Endothelial cell of umbilical vein (primary cell): ENCODE data around the gene PRR5. TPM values are rescaled to one million over a fixed set of nuclear protein-coding genes. Genes with fewer than 3 reads are reported as not detected.

Source experiments
- BruUV-seq: library from RNA; stranded (reverse); fragments of 400-500 nt; replicated peaks from 2 replicates; lab custom pipeline; 2021; lab: Mats Ljungman, UMichigan
- CTCF ChIA-PET: fragments of 300-600, 350-600 bp; sonication (Branson Sonifier 250); formaldehyde crosslinking; loops from one replicate; lab custom pipeline; 2021; ENCODE audit warnings: antibody characterized with exemption, inconsistent platforms; lab: Charles Lee
- POLR2A ChIA-PET: fragments of 300-600, 350-600 bp; sonication (Branson Sonifier 250); formaldehyde crosslinking; loops from one replicate; lab custom pipeline; 2021; ENCODE audit warnings: antibody characterized with exemption, inconsistent platforms; lab: Charles Lee
- DNase-seq: peaks from one replicate; pipeline ENCODE4 v3.0.0-alpha.2; 2011; ENCODE audit warnings: low read depth, low spot score
- FAIRE-seq: peaks from 2 replicates; lab custom pipeline; 2011; peaks lifted over from hg19 to GRCh38; lab: Jason Lieb, UNC
- H2AFZ ChIP-seq: 2 replicates; pipeline ENCODE4 v1.6.0; 2012; ENCODE audit warnings: low read depth, low read length, control low read depth, inconsistent platforms
- H3K27ac ChIP-seq: 2 replicates; pipeline ENCODE4 v1.5.1; 2011; ENCODE audit warnings: low read depth, mild to moderate bottlenecking, control low read depth, low read length, moderate library complexity; ENCODE audit not compliant: insufficient read depth
- H3K27me3 ChIP-seq, 2 experiments: 2 replicates each; pipeline versions ENCODE4 v1.6.0 to v1.6.1; 2011; ENCODE audit warnings: low read length in 2 of 2, mixed read lengths in 1 of 2; ENCODE audit not compliant: control insufficient read depth in 2 of 2, insufficient read depth in 2 of 2
- H3K36me3 ChIP-seq, 2 experiments: 2 replicates in 1 of 2; 3 replicates in 1 of 2; pipeline ENCODE4 v1.5.1; 2011; ENCODE audit warnings: low read length in 2 of 2, mild to moderate bottlenecking in 1 of 2, moderate library complexity in 1 of 2; ENCODE audit not compliant: control insufficient read depth in 2 of 2, insufficient read depth in 2 of 2; ENCODE audit errors: extremely low read depth in 1 of 2
- H3K4me1 ChIP-seq: 3 replicates; pipeline ENCODE4 v1.5.1; 2011; ENCODE audit warnings: mild to moderate bottlenecking, low read length; ENCODE audit not compliant: control insufficient read depth, insufficient read depth; ENCODE audit errors: extremely low read depth
- H3K4me2 ChIP-seq: 2 replicates; pipeline ENCODE4 v1.6.1; 2011; ENCODE audit warnings: low read length, control low read depth, mixed read lengths; ENCODE audit not compliant: insufficient read depth
- H3K4me3 ChIP-seq, 3 experiments: fragments of 200-600 bp in 1 of 3; sonication (generic), shearing (Covaris generic) in 1 of 3; replicated peaks in 1 of 3; 2 replicates each; pipeline ENCODE4 v1.5.1; 2011 to 2016; ENCODE audit warnings: control low read depth in 3 of 3, low read length in 3 of 3, mild to moderate bottlenecking in 2 of 3, inconsistent platforms in 1 of 3, low read depth in 1 of 3, moderate library complexity in 1 of 3; ENCODE audit not compliant: insufficient read depth in 1 of 3
- H3K79me2 ChIP-seq: 2 replicates; pipeline ENCODE4 v1.6.0; 2012; ENCODE audit warnings: low read length, inconsistent platforms; ENCODE audit not compliant: control insufficient read depth, insufficient read depth
- H3K9ac ChIP-seq: replicated peaks from 2 replicates; pipeline ENCODE3; 2011; ENCODE audit warnings: low read length, control low read depth; ENCODE audit not compliant: insufficient read depth; ENCODE audit errors: extremely low read depth
- H3K9me1 ChIP-seq: replicated peaks from 3 replicates; pipeline ENCODE4 v1.6.0; 2011; ENCODE audit warnings: mild to moderate bottlenecking, low read length; ENCODE audit not compliant: control insufficient read depth, insufficient read depth; ENCODE audit errors: extremely low read depth
- H3K9me3 ChIP-seq: replicated peaks from 2 replicates; pipeline ENCODE4 v1.5.1; 2012; ENCODE audit warnings: low read length, inconsistent platforms; ENCODE audit not compliant: control insufficient read depth, insufficient read depth
- H4K20me1 ChIP-seq: replicated peaks from 2 replicates; pipeline ENCODE3; 2011; ENCODE audit warnings: mild to moderate bottlenecking, low read length; ENCODE audit not compliant: control insufficient read depth, insufficient read depth; ENCODE audit errors: extremely low read depth
- CTCF ChIP-seq, 2 donors: IDR thresholded peaks; 1 replicate in 1 of 2; 2 replicates in 1 of 2; pipeline ENCODE4 v1.5.1; 2011; ENCODE audit warnings: low read length in 2 of 2, mild to moderate bottlenecking in 2 of 2, moderate library complexity in 2 of 2, control low read depth in 1 of 2, inconsistent platforms in 1 of 2, low read depth in 1 of 2; ENCODE audit not compliant: insufficient read depth in 1 of 2; ENCODE audit errors: extremely low read depth in 1 of 2
- FOS ChIP-seq: IDR thresholded peaks from 2 replicates; pipeline ENCODE4 v1.6.1; 2011; ENCODE audit warnings: mild to moderate bottlenecking, low read length, moderate library complexity, borderline replicate concordance; ENCODE audit not compliant: insufficient read depth
- MYC ChIP-seq: IDR thresholded peaks from one replicate; pipeline ENCODE4 v1.6.1; 2011; ENCODE audit warnings: mild to moderate bottlenecking, low read depth, low read length
- dilution Hi-C: fragments of 300-500 bp; cut with MboI; formaldehyde crosslinking; loops from one replicate; pipeline ENCODE4 v1.15.0; 2019; ENCODE audit warnings: low sequenced_read_pairs; ENCODE audit not compliant: extremely low pct_ligation_motif_present
- intact Hi-C: fragments of 100-400 bp; cut with micrococcal nuclease; formaldehyde crosslinking; loops from one replicate; pipeline ENCODE4 v1.10.0; 2022
- polyA plus RNA-seq, 4 experiments: library from polyadenylated mRNA; depleted of rRNA in 3 of 4; stranded (reverse) in 3 of 4; unstranded in 1 of 4; fragments of >200 nt; gene quantifications; 2 replicates each; pipeline versions ENCODE4 v1.2.1 to v1.2.3, GENCODE V29; 2011 to 2012; ENCODE audit warnings: missing spikeins in 1 of 4
- total RNA-seq: library from RNA; stranded (reverse); gene quantifications from 2 replicates; pipeline ENCODE4 v1.2.3, GENCODE V29; 2021
- TF ChIP-seq, protein P1 (sequence below): IDR thresholded peaks from 2 replicates; pipeline ENCODE4 v1.6.1; 2011; ENCODE audit not compliant: insufficient read depth, insufficient read length

PRR5 gene
- total and polyA plus RNA-seq, 2 donors (not counting 3 experiments of a cell fraction or from before 2014, with no cell fraction given): 4.3 to 9.0 TPM

DNA sequence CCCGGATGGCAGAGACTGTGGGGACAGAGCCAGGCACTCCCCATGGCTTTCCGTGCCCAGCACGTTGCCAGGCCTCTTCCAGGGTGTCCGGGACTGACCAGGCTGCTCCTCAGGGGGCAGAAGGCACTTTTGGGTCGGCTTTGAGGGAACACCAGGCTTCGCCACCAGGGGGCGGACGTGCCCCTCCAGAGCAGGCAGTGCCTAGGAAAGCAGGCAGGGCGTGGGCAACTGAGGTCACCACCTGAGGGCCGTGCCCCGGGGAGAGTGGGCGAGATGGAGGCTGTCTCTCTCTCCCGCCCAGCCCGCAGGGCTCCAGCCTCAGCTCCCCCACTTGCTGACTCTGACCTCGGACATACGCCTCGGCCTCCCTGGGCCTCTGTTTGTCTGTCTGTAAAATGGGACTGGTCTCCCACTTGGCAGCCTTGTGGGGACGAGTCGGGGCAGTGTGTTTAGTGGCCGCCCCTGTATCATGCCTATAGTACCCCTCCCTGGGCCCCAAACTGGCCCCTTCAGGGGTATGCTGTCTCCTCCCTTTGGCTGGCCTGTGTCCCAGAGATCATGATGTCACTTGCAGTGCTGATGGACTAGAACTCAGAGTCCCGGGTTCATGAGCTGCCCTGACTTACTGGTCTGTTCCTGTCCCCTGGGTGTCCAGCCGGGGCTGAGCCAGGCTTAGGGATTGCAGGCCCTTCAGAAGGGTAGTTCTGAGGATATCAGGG, 4.4 kb upstream of the PRR5 start:
- dilution Hi-C loops: no loop called here
- H3K4me1 ChIP-seq: peaks cover 7% of the 10 kb centered on the region
- H3K4me3 ChIP-seq: no peak overlapping the region
- DNase-seq (peak; percentile 50), FAIRE-seq (peak; percentile 71)
- no peak overlapping the region for H3K27ac ChIP-seq
- ChIA-PET POLR2A (no interaction called here), CTCF (interaction anchor here (1.0 to 5.0 kb wide), 4 partner anchors 11 to 37 kb away, joined by 3 to 41 read pairs (median 4); no protein-coding TSS in a partner anchor)
- H3K36me3 ChIP-seq: no peaks in the 10 kb centered on the region
- no peak overlapping the region for H3K9ac ChIP-seq
- H3K9me3 ChIP-seq: no peaks in the 10 kb centered on the region
- H3K79me2 ChIP-seq: no peaks in the 10 kb centered on the region
- H4K20me1 ChIP-seq: no peaks in the 10 kb centered on the region
- BruUV-seq: no TSS peak
- TF ChIP-seq, protein P1, sequence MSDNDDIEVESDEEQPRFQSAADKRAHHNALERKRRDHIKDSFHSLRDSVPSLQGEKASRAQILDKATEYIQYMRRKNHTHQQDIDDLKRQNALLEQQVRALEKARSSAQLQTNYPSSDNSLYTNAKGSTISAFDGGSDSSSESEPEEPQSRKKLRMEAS: no peak
- peak; percentile 92 to 98 for TF ChIP-seq CTCF (IDR thresholded peaks at IDR 0.05; ENCODE audit: extremely low read depth in 1 of 2, insufficient read depth in 1 of 2, low read depth in 1 of 2, low read length in 2 of 2)
- TF ChIP-seq MYC: no peak
- no peak for TF ChIP-seq FOS
- no peak overlapping the region for H3K4me2 ChIP-seq
- intact Hi-C loops: loop anchor here (1.0 kb wide), 1 partner anchor 39 kb away; no protein-coding TSS in a partner anchor
- no peaks in the 10 kb centered on the region for H3K9me1 ChIP-seq
- H3K27me3 ChIP-seq: peaks cover 0 to 3% of the 10 kb centered on the region in 2 experiments
- no peak overlapping the region for H2AFZ ChIP-seq
